Measurements from ENCODE around the gene SMARCB1.

GRCh38 chr22:23789638-23790037, 2.9 kb downstream of the SMARCB1 start:
- TF ChIP-seq, protein P1, sequence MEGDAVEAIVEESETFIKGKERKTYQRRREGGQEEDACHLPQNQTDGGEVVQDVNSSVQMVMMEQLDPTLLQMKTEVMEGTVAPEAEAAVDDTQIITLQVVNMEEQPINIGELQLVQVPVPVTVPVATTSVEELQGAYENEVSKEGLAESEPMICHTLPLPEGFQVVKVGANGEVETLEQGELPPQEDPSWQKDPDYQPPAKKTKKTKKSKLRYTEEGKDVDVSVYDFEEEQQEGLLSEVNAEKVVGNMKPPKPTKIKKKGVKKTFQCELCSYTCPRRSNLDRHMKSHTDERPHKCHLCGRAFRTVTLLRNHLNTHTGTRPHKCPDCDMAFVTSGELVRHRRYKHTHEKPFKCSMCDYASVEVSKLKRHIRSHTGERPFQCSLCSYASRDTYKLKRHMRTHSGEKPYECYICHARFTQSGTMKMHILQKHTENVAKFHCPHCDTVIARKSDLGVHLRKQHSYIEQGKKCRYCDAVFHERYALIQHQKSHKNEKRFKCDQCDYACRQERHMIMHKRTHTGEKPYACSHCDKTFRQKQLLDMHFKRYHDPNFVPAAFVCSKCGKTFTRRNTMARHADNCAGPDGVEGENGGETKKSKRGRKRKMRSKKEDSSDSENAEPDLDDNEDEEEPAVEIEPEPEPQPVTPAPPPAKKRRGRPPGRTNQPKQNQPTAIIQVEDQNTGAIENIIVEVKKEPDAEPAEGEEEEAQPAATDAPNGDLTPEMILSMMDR (IDR thresholded peaks at IDR 0.05; ENCODE audit: low read length): no peak
- TF ChIP-seq EZH2phosphoT487 (IDR thresholded peaks at IDR 0.05; ENCODE audit: low read length) (no peak), EZH2 (optimal IDR thresholded peaks at IDR 0.05; ENCODE audit: low read depth, low read length) (no peak)
